ENCODE measurements around the gene P4HA1. TPM values are rescaled to one million over a fixed set of nuclear protein-coding genes. Genes with fewer than 3 reads are reported as not detected.

Gene P4HA1
- total and polyA plus RNA-seq, 12 donors, result 17.3 to 67.3 (median 49.2) TPM

GRCh38 chr10:73019100-73019499 is 77.6 kb downstream of the P4HA1 start:
- Histone ChIP-seq H3K27me3 (no peaks in the 10 kb centered on the region), H3K4me1 (peaks cover 7 to 46% (median 33%) of the 10 kb centered on the region in 9 donors), H3K27ac (peak overlapping the region in 1 of 10 donors; percentile 20), H3K36me3 (peaks cover 0 to 91% (median 11%) of the 10 kb centered on the region in 9 donors), H3K4me3 (no peak overlapping the region), H3K9me3 (peaks cover 0 to 11% (median 0%) of the 10 kb centered on the region in 11 donors)
- TF ChIP-seq, protein P1, sequence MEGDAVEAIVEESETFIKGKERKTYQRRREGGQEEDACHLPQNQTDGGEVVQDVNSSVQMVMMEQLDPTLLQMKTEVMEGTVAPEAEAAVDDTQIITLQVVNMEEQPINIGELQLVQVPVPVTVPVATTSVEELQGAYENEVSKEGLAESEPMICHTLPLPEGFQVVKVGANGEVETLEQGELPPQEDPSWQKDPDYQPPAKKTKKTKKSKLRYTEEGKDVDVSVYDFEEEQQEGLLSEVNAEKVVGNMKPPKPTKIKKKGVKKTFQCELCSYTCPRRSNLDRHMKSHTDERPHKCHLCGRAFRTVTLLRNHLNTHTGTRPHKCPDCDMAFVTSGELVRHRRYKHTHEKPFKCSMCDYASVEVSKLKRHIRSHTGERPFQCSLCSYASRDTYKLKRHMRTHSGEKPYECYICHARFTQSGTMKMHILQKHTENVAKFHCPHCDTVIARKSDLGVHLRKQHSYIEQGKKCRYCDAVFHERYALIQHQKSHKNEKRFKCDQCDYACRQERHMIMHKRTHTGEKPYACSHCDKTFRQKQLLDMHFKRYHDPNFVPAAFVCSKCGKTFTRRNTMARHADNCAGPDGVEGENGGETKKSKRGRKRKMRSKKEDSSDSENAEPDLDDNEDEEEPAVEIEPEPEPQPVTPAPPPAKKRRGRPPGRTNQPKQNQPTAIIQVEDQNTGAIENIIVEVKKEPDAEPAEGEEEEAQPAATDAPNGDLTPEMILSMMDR (IDR thresholded peaks at IDR 0.05), result no peak
- intact Hi-C loops (cut with DNase I), result no loop called here
- WGBS, 2 donors, result 85% methylated on average over 1 of the region's 1 CpG
- no peak for DNase-seq
- no peak for ATAC-seq

DNA sequence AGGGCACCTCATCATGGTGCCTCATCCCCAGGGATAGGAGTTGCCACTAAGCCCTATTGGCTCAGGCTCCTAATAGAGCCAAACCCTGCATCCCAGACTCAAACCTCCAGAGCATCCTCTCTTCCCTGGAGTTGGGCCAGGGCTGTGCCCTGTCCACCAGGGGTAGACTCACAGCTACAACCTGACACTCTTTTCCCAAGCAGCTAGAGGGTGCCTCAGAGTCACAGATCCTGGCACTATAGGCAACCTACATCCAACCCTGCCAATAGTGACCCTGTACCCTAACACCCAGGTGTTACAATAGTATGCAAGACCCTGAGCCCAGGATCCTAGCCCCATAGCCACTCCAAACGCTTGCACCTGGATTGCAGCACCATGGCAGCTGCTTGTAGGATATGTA is 78.0 kb downstream of the P4HA1 start:
- no peak overlapping the region for H3K4me3 ChIP-seq
- peaks cover 0 to 10% (median 0%) of the 10 kb centered on the region in 11 donors for H3K9me3 ChIP-seq
- ATAC-seq (peak in 5 of 8 donors; percentile 23 to 68 (median 26)), DNase-seq (no peak)
- H3K27ac ChIP-seq, result peak overlapping the region in 4 of 10 donors; percentile 2 to 51 (median 21)
- H3K27me3 ChIP-seq, result no peaks in the 10 kb centered on the region
- peaks cover 0 to 91% (median 16%) of the 10 kb centered on the region in 9 donors for H3K36me3 ChIP-seq
- 92 to 98% methylated on average over 1 of the region's 1 CpG for WGBS, 2 donors
- H3K4me1 ChIP-seq, result peaks cover 7 to 46% (median 33%) of the 10 kb centered on the region in 9 donors
- TF ChIP-seq, protein P1 (IDR thresholded peaks at IDR 0.05), result no peak
- intact Hi-C loops (cut with DNase I), result no loop called here

DNA sequence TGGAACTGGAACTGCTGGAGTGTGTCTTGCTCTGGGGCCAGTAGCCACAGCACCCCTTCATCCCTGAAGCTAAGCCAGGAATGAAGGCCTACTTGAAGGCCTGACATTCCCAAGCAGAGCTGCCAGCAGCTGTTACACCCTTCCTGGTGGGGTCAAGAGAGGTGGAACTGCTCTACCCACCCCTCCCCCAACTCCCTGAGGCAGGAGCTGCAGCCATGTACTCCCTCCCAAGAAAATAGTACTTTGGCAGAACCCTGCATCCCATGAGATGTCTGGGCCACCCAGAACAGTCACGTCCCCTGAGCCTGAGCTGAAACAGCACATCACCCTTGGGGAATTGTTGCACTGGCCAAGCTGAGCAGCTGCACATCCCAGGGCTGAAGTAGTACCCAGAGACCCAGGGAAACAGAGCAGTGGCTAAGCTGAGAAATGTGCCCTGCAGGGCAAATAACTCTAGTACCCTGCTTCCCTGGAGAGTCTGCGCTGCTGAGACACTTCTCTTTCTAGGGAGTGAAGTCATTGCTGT is 78.6 kb downstream of the P4HA1 start:
- peaks cover 7 to 46% (median 38%) of the 10 kb centered on the region in 9 donors for H3K4me1 ChIP-seq
- H3K27ac ChIP-seq, result peak overlapping the region in 5 of 10 donors; percentile 6 to 51 (median 22)
- 62 to 66% methylated on average over 2 of the region's 2 CpGs for WGBS, 2 donors
- no peaks in the 10 kb centered on the region for H3K27me3 ChIP-seq
- peak; percentile 23 to 31 for DNase-seq
- peak in 7 of 8 donors; percentile 70 to 83 (median 77) for ATAC-seq
- no peak overlapping the region for H3K4me3 ChIP-seq
- H3K9me3 ChIP-seq, result peaks cover 0 to 4% (median 0%) of the 10 kb centered on the region in 11 donors
- intact Hi-C loops (cut with DNase I), result no loop called here
- TF ChIP-seq, protein P1 (IDR thresholded peaks at IDR 0.05), result no peak
- H3K36me3 ChIP-seq, result peaks cover 0 to 91% (median 21%) of the 10 kb centered on the region in 9 donors

DNA sequence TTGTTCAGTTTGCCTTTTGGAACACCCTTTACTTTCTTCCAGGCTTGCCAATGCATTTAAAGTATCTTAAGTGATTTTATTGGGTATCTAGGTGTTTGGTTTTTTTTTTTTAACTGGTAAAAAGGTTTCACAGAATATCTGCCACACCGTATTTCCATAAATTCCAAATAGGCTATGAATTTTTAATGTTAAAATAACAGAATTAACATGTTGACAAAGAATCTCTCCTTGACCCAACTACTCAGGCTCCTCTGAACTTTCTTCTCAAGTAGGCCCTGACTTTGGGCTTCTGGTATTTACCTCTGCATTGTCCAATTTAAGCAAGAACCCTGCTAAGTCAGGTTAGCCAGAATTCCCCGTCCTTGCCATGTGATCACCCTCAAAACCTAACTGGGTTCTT is 80.9 kb downstream of the P4HA1 start:
- Histone ChIP-seq H3K4me1 (peaks cover 7 to 34% (median 32%) of the 10 kb centered on the region in 9 donors), H3K4me3 (no peak overlapping the region), H3K9me3 (peaks cover 0 to 4% (median 0%) of the 10 kb centered on the region in 11 donors), H3K27ac (no peak overlapping the region), H3K36me3 (peaks cover 0 to 92% (median 36%) of the 10 kb centered on the region in 9 donors), H3K27me3 (no peaks in the 10 kb centered on the region)
- TF ChIP-seq, protein P1 (IDR thresholded peaks at IDR 0.05), result no peak
- DNase-seq, result no peak
- 94 to 95% methylated on average over 2 of the region's 2 CpGs for WGBS, 2 donors
- no peak for ATAC-seq
- intact Hi-C loops (cut with DNase I), result no loop called here

All from heart right ventricle (tissue), 16 donors.